ENCODE data around the gene MAP4K2.

The MAP4K2 gene

DNA sequence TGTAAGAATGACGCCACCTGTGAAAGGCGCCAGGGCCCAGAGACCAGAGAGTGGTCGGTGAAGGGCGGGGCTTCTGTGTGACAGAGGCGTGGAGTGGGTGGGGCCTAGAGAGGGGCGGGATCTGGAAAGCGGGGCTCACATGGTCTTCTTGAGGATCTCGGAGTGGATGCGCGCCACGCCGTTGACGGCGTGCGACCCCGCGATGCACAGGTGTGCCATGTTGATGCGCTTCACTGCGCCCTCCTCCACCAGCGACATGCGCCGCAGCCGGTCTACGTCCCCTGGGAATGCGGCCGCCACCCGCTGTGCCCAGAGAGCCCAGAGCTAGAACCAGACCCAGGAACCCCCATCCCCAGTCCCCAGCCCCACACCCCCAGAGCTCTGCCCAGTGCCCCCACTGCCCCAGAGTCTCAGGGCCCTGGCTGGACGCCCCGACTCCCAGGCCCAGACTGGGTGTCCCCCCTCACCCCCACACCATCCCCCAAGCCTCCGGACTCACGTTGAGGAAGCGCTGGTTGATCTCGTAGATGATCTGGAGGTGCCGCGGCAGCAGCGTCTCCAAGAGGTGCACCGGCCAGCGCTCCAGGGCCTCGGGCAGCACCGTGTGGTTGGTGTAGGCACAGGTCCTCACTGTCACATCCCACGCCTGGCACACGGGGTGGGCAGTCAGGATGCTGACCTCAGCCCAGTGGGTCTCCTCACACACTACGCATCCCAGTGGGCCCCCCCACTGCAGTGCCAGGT, 49.5 kb downstream of the MAP4K2 start:
- Histone ChIP-seq H3K4me2 (ENCODE audit: low read length) (no peak overlapping the region), H3K9me3 (replicated peaks; ENCODE audit: low read length) (no peaks in the 10 kb centered on the region), H3K9ac (ENCODE audit: low read depth, low read length) (no peak overlapping the region), H3K4me3 (ENCODE audit: low read length) (no peak overlapping the region), H3K36me3 (ENCODE audit: insufficient read depth, low read length) (no peaks in the 10 kb centered on the region), H3K4me1 (ENCODE audit: control insufficient read depth, insufficient read depth, low read length) (no peaks in the 10 kb centered on the region), H3K27me3 (ENCODE audit: control insufficient read depth, insufficient read depth, low read length) (no peaks in the 10 kb centered on the region)

DNA sequence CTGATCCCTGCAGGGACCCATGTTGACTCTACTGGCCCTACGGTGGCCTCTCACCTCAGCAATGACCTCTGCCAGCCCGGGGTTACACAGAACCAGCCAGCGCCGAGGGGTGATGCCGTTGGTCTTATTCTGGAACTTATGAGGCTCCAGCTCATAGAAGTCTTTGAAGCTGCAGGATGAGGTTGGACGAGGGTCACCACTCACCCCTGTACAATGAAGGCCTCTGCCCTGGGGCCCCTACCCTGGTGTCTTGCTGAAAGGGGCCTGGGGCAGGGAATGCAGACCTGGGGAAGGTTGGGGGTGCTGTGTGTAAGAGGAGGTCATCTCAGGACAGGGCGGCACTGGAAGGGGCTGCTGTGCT, 50.0 kb downstream of the MAP4K2 start:
- Histone ChIP-seq H3K4me2 (ENCODE audit: low read length) (no peak overlapping the region), H3K9me3 (replicated peaks; ENCODE audit: low read length) (no peaks in the 10 kb centered on the region), H3K4me3 (ENCODE audit: low read length) (no peak overlapping the region), H3K36me3 (ENCODE audit: insufficient read depth, low read length) (no peaks in the 10 kb centered on the region), H3K9ac (ENCODE audit: low read depth, low read length) (no peak overlapping the region), H3K4me1 (ENCODE audit: control insufficient read depth, insufficient read depth, low read length) (no peaks in the 10 kb centered on the region), H3K27me3 (ENCODE audit: control insufficient read depth, insufficient read depth, low read length) (no peaks in the 10 kb centered on the region)

DNA sequence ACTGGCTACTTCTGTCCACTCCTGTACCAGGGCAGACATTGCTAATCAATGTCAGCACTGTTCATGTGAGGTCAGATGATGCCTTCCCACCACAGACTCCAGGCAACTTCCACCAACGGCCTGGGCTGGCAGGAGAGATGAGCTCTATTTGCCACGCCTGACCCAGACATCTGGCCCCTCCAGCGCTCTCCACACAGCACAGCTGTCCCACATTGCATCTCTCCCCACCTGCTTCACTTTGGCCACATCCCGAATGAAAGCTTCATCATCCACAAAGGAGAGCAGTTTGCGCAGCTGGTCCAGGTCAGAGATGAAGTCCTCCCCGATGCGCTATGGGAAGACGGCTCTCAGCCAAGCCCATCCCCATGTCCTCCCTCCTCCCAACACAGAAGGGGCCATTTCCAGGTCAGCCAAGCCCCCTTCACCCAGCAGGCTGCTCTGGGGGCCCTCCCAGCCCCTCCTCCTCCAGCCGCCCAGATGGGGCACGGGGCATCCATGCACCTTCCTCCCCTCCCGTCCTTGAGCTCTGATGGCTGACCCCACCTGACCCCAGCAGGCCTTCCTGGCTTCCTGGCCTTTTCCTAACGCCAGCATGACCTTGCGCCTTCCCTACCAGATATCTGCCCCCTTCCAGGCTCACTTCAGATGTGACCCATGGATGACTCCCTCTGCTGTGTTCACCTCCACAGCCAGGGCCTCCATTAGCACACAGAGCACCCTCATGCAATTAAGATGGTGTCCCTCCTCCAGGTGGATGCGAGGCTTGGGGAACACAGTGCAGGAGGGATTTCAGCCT, 50.6 kb downstream of the MAP4K2 start:
- H3K36me3 ChIP-seq (ENCODE audit: insufficient read depth, low read length) = no peaks in the 10 kb centered on the region
- no peaks in the 10 kb centered on the region for H3K4me1 ChIP-seq (ENCODE audit: control insufficient read depth, insufficient read depth, low read length)
- H3K4me3 ChIP-seq (ENCODE audit: low read length) = no peak overlapping the region
- H3K4me2 ChIP-seq (ENCODE audit: low read length) = no peak overlapping the region
- H3K27me3 ChIP-seq (ENCODE audit: control insufficient read depth, insufficient read depth, low read length) = no peaks in the 10 kb centered on the region
- H3K9me3 ChIP-seq (replicated peaks; ENCODE audit: low read length) = no peaks in the 10 kb centered on the region
- no peak overlapping the region for H3K9ac ChIP-seq (ENCODE audit: low read depth, low read length)

DNA sequence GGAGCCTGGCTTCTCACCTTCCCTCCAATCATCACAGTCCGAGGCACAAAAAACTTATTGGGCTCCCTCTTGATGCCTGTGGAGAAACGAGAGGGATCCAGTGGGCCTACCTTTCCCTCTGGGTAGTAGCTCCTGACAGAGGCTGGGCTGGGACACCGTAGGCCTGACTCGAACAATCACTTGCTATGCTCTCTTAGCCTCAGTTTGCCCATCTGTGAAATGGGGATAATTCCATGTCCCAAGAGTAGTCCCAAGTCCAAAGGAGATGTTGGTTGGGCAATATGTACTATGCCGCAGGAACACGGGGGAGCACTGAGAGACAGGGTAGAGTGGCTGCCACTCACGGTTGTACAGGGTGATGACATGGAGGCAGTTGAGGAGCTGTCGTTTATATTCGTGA, 51.4 kb downstream of the MAP4K2 start:
- Histone ChIP-seq H3K4me2 (ENCODE audit: low read length) (no peak overlapping the region), H3K36me3 (ENCODE audit: insufficient read depth, low read length) (no peaks in the 10 kb centered on the region), H3K4me1 (ENCODE audit: control insufficient read depth, insufficient read depth, low read length) (no peaks in the 10 kb centered on the region), H3K9ac (ENCODE audit: low read depth, low read length) (no peak overlapping the region), H3K27me3 (ENCODE audit: control insufficient read depth, insufficient read depth, low read length) (no peaks in the 10 kb centered on the region), H3K4me3 (ENCODE audit: low read length) (no peak overlapping the region), H3K9me3 (replicated peaks; ENCODE audit: low read length) (no peaks in the 10 kb centered on the region)

DNA sequence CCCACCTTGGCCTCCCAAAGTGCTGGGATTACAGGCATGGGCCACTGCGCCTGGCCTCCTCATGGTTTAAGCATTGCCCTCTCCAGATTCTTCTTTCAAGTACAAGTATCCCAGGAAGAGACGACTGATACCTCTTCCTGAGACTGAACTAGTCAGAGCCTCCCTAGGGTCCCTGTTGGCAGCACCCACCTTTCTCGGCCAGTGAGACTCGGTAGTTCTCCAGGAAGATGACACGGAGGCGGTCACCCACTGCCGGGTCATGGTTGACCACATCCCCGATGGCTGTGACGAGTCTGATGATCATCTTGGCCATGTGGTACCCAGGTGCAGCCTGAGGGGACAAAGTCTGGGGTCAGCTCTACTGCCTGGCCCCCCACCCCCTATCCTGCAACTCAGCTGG, 51.9 kb downstream of the MAP4K2 start:
- Histone ChIP-seq H3K9ac (ENCODE audit: low read depth, low read length) (no peak overlapping the region), H3K9me3 (replicated peaks; ENCODE audit: low read length) (no peaks in the 10 kb centered on the region), H3K4me2 (ENCODE audit: low read length) (no peak overlapping the region), H3K4me1 (ENCODE audit: control insufficient read depth, insufficient read depth, low read length) (no peaks in the 10 kb centered on the region), H3K36me3 (ENCODE audit: insufficient read depth, low read length) (no peaks in the 10 kb centered on the region), H3K4me3 (ENCODE audit: low read length) (no peak overlapping the region), H3K27me3 (ENCODE audit: control insufficient read depth, insufficient read depth, low read length) (no peaks in the 10 kb centered on the region)

DNA sequence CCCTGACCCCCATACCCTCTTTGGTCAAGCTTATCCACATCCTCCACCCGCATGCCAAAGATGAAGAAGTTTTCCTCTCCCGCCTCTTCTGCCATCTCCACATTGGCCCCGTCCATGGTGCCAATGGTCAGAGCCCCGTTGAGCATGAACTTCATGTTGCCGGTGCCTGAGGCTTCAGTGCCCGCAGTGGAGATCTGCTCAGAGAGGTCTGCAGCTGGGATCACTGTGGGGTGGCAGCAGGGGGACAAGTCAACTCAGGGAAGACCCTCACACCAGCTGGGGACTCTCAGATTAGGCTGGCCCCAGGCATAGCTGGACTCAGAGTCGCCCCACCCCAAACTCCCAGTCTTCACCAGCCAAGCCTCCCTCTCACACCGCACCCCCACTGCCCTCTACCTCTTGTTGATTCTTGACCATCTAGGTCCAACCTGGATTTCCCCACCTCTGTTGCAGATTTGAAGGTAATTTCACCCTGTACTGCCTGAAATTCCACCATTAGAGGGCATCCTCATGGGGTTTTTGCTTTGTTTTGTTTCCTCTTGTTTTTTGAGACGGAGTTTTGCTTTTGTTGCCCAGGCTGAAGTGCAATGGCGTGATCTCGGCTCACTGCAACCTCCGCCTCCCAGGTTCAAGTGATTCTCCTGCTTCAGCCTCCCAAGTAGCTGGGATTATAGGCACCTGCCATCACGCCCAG, 52.5 kb downstream of the MAP4K2 start:
- peaks cover 4% of the 10 kb centered on the region for H3K4me1 ChIP-seq (ENCODE audit: control insufficient read depth, insufficient read depth, low read length)
- no peak overlapping the region for H3K9ac ChIP-seq (ENCODE audit: low read depth, low read length)
- no peak overlapping the region for H3K4me2 ChIP-seq (ENCODE audit: low read length)
- H3K4me3 ChIP-seq (ENCODE audit: low read length) = no peak overlapping the region
- H3K9me3 ChIP-seq (replicated peaks; ENCODE audit: low read length) = no peaks in the 10 kb centered on the region
- H3K27me3 ChIP-seq (ENCODE audit: control insufficient read depth, insufficient read depth, low read length) = peaks cover 3% of the 10 kb centered on the region
- H3K36me3 ChIP-seq (ENCODE audit: insufficient read depth, low read length) = no peaks in the 10 kb centered on the region

DNA sequence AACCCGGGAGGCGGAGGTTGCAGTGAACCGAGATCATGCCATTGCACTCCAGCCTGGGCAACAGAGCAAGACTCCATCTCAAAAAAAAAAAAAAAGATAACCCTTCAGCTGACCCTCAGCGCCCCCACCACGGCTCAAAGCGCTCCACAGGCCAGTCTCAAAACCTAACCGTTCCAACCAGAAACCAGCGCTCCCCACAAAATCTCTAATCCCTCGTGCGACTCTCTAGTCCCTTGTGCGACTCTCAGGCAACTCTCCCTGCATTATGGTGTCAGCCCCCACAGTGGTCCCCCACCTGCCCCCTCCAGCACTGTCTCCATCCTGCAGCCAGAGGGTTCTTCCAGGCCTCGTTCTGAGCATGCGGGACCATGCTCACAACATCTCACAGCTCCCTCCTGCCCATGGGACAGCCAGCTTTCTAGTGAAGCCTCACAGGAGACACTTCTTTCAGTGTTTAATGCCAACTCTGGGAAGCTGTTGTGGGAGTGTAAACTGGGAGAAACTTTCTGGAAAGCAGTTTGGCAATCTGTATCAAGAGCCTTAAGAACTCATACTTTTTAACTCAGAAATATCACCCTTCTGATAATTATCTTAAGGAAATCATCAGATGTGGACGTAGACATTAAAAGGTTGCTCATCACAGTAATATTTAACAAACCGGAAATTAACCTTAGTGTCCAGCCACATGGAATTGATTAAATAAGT, 54.9 kb downstream of the MAP4K2 start:
- Histone ChIP-seq H3K36me3 (ENCODE audit: insufficient read depth, low read length) (no peaks in the 10 kb centered on the region), H3K9me3 (replicated peaks; ENCODE audit: low read length) (no peaks in the 10 kb centered on the region), H3K4me3 (ENCODE audit: low read length) (no peak overlapping the region), H3K9ac (ENCODE audit: low read depth, low read length) (no peak overlapping the region), H3K27me3 (ENCODE audit: control insufficient read depth, insufficient read depth, low read length) (peaks cover 20% of the 10 kb centered on the region), H3K4me2 (ENCODE audit: low read length) (no peak overlapping the region), H3K4me1 (ENCODE audit: control insufficient read depth, insufficient read depth, low read length) (peaks cover 22% of the 10 kb centered on the region)

DNA sequence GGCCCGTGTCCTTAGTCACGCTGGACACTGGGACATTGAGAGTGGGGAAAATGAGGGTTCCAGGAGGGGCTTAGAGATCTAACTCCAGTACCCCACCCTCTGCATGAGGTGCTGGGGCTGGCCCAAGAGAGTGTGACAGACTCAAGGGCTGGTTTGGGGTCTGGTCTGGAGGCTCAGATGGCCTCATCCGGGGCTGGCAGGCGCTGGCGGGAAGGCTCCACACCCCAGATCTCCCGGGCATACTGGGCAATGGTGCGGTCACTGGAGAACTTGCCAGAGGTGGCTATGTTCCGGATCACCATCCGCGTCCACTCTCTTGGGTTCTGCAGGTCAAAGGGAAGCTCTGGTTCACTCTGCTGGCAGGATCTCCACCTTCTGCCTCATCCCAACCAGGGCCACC, 56.5 kb downstream of the MAP4K2 start:
- Histone ChIP-seq H3K4me3 (ENCODE audit: low read length) (no peak overlapping the region), H3K27me3 (ENCODE audit: control insufficient read depth, insufficient read depth, low read length) (peaks cover 33% of the 10 kb centered on the region), H3K9me3 (replicated peaks; ENCODE audit: low read length) (no peaks in the 10 kb centered on the region), H3K4me1 (ENCODE audit: control insufficient read depth, insufficient read depth, low read length) (peaks cover 31% of the 10 kb centered on the region), H3K9ac (ENCODE audit: low read depth, low read length) (no peak overlapping the region), H3K36me3 (ENCODE audit: insufficient read depth, low read length) (no peaks in the 10 kb centered on the region), H3K4me2 (ENCODE audit: low read length) (no peak overlapping the region)

DNA sequence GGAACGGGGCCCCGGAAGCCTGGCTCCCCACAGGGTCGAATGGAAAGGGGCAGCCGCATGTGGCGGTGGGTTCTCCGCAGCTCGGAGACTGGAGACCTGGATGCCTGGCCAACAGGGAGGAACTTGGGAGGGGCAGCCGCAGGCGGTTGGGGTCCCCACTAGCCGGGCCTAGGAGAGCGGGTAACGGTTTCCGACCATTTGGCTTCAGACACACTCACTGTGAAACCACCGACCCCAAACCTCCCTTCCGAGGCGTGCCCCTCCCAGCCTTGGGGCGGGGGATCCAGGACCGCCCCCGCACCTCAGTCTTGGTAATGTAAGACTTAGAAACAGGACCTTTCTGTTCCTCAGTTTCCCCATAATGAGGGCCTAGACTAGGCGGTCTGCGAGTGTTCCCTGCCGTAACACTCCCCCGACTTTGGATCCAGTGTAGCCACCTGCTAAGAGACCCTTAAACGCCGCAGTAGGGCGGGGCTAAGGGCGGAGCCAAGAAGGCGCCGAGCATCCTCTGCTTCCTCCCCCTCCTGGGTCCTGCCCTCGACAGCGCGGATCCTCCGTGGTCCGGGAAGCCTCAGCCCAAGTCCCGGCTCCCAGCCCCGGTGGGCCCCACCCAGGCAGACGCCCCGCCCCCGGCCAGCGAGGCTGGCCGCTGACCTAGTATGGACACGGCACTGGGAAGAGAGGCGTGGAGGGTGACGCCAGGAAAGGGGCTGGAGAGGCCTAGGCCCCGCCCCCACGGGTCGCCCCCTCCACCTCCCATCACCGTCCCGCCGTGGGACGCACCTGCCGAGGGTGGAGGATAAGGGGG, 57.3 kb downstream of the MAP4K2 start:
- Histone ChIP-seq H3K9ac (ENCODE audit: low read depth, low read length) (no peak overlapping the region), H3K4me3 (ENCODE audit: low read length) (peak overlapping the region; percentile 32), H3K36me3 (ENCODE audit: insufficient read depth, low read length) (no peaks in the 10 kb centered on the region), H3K27me3 (ENCODE audit: control insufficient read depth, insufficient read depth, low read length) (peaks cover 35% of the 10 kb centered on the region), H3K4me2 (ENCODE audit: low read length) (peak overlapping the region; percentile 74), H3K9me3 (replicated peaks; ENCODE audit: low read length) (no peaks in the 10 kb centered on the region), H3K4me1 (ENCODE audit: control insufficient read depth, insufficient read depth, low read length) (peaks cover 31% of the 10 kb centered on the region)

DNA sequence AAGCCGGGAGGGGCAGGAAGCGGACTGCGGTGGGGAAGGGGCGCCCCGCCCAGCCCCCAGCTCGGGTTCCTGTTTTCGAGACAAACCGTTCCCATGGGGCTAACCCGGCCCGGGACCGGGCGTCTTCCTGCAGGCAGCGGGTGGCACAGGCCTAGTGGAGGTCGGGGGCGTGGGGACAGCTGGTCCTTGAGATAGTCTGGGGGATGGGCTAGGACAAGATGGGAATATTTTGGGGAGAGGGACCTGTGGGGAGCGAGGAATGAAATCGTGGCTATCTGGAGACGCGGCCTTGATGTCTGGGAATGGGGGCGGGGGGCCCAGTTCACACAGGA, 57.9 kb downstream of the MAP4K2 start:
- no peak overlapping the region for H3K9ac ChIP-seq (ENCODE audit: low read depth, low read length)
- peaks cover 40% of the 10 kb centered on the region for H3K27me3 ChIP-seq (ENCODE audit: control insufficient read depth, insufficient read depth, low read length)
- H3K4me1 ChIP-seq (ENCODE audit: control insufficient read depth, insufficient read depth, low read length) = peaks cover 31% of the 10 kb centered on the region
- no peaks in the 10 kb centered on the region for H3K36me3 ChIP-seq (ENCODE audit: insufficient read depth, low read length)
- H3K4me3 ChIP-seq (ENCODE audit: low read length) = peak overlapping the region; percentile 32
- peak overlapping the region; percentile 74 for H3K4me2 ChIP-seq (ENCODE audit: low read length)
- no peaks in the 10 kb centered on the region for H3K9me3 ChIP-seq (replicated peaks; ENCODE audit: low read length)

Measured in skeletal muscle satellite cell (primary cell).